ENCODE results near the gene SLC25A23.
"Not testable (repeated sequence)": the region's sequence is repeated elsewhere in the genome, so short reads cannot be mapped to it uniquely, and the experiment has no call there.

The SLC25A23 gene

DNA sequence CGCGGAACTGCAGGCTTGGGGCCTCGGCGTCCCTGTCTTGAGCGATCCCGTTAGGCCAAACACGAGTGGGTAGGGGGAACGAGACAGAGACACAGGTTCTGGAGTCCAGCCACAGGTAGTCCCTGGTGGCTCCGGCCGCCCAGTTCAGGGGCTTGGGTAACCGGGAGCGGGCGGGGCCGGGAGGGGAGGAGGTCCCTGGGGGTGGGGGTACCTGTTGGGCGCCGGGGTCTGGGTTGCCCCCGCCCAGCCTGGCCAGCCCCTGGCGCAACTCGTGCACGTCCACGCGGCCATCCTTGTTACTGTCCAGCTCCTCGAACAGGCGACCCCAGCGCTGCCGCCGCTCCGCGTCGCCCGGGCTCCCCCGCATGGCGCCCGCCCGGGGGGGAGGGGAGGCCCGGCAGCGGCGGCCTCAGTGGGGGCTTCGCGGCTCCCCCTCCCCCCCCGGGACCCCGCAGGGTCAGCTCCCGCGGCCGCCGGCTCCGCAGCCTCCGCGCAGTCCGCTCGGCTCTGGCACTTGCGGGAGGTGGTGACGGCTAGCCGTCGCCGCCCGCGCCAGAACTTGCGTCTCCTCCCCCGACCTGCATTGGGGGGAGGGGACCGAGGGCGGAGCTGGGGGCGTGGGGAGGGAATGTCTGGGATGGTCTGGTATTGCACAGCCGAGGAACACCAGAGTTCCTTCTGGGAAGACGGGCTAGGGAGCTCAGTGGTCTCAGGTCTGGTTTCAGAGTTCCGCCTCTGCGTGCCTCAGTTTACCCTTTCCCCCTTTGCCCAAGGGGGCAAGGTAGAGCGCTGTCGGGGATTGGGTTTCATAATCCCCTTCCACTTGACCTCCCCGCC lies at the start of gene SLC25A23:
Gene SLC25A23, minus strand, starts transcription at position 531 of the 837 bp plus-strand sequence. Its CDS starts 164 bp downstream, at position 367.
- DNase-seq: no peak

GRCh38 chr19:6508028-6508771 lies 48.6 kb upstream of the SLC25A23 start:
- DNase-seq: not testable (repeated sequence)

DNA sequence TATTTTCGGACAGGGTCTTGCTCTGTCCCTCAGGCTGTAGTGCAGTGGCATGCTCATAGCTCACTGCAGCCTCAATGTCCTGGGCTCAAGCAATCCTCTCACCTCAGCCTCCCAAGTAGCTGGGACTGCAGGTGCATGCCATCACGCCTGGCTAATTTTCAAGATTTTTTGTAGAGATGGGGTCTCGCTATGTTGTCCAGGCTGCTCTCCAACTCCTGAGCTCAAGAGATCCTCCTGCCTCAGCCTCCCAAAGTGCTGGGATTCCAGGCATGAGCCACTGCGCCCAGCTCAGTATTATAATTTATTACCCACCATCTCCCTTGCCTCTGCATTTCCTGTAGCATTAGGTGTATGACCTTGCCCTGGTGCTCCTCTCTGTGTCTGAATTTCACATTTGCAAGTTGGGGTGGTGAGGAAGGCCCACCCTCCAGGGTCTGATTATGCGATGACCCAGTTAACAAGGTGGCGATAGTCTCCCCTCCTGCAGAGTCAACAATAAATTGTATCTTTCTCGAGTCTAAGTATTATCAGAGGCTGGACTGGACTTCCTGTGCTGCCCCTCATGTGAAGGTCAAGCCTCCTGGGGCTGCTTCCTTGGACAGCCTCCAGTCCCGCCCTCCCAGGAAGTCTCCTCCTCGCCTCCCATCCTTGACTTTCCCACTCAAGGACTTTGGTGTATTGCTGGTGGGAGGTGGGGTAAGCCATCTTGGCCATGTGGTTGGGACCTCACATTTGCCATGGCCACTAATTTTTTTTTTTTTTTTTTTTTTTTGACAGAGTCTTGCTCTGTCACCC lies 44.0 kb upstream of the SLC25A23 start:
- DNase-seq: no peak

GRCh38 chr19:6501740-6502648 lies 42.4 kb upstream of the SLC25A23 start, which contains the start of gene TUBB4A:
Gene TUBB4A, minus strand, starts transcription at chr19:6502309. Its CDS starts 97 bp downstream, at chr19:6502212.
- no peak for DNase-seq

- no peak for DNase-seq
Observed at GRCh38 chr19:6500837-6501739, 41.5 kb upstream of the SLC25A23 start.

DNA sequence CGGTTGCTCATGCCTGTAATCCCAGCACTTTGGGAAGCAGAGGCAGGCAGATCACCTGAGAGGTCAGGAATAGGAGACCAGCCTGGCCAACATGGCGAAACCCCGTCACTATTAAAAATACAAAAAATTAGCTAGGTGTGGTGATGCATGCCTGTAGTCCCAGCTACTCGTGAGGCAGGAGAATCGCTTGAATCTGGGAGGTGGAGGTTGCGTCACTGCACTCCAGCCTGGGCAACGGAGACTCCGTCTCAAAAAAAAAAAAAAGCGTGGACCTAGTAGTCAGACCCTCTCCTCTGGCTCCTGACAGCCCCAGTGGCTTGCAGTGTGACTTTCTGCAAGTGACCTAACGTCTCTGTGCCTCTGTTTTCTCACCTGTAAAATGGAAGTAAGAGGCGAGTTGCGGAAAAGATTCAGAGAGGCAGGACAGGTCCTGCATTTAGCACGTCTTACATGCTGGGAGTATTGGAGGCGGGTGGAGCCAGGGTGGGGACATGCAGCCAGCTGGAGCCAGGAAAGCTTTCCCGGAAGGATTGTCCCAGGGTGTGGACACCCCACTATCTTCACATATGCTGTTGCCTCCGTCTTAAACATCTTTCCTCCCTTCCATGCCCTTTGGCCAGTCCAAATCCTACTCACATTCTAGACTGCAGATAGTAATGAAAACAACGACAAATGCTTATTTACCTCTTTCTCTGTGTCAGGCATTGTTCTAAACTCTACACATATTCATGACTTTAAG lies 39.6 kb upstream of the SLC25A23 start:
- no peak for DNase-seq

DNA sequence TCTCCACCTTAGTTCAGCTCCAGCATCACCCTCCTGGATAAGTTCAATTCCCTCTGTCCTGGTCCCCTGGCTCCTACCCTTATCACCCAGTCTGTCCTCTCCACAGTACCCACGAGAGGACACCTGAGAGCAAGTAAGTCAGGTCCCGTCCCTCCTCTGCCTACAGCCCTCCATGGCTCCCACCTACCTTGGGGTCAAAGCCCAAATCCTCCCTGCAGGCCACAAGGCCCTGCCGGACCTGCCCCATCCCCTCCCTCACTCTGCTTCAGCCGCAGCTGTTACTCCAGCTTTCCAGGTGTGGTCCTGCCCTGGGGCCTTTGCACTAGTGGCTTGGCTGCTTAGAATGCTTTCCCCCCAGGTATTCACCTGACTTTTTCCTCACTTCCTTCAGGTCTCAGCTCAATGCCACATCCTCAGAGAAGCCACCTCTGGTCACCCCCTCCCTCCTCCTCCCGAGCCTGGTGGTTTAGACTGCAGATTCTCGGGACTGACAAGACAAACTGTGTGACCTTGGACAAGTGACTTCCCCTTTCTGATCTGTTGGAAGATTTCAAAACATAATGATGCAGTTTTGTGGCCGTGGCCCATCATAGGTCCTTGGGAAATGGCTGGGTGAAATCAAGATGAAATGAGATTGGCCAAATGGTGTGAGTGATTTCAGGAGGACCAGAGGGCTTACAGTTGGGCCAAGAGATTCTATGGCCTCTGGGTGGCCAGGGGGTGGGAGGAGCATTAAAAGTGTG lies 38.9 kb upstream of the SLC25A23 start:
- no peak for DNase-seq

GRCh38 chr19:6495947-6496346 lies 36.4 kb upstream of the SLC25A23 start:
- no peak for DNase-seq

- no peak for DNase-seq
Observed at GRCh38 chr19:6494438-6495036, 34.9 kb upstream of the SLC25A23 start.

DNA sequence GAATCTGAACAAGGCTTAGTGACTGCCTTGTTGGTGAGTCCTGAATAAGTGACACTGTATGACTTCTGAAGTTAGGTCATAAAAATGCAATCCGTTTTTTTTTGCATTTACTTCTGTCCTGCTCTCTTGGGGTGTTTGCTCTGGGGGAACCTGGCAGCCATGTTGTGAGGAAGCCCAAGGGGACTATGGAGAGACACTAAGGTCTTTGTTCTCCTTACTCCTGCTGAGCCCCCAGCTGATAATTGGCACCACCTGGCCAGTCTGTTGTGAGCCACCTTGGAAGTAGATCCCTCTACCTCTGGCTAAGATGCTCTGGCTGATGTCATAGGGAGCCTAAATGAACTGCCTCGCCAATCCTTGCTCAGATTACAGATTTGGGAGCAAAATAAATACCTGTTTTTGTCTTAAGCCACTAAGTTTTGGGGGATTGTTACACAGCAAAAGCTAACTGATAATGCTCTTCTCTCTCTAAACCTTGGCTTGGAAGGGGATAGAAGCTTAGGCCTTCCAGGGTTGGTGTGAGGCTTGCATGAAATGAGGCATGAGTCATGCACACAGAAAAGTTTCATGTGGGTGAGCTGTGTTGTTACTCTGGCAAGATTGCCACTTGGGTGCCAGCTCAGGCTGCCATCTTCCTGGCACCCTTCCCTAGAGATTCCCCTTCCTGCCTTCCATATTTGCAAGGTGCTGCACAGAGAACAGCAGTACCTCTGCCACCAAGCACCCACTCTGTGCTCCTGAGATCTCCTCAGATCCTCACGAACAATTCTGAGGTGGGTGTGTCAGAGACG lies 32.4 kb upstream of the SLC25A23 start:
- no peak for DNase-seq

DNA sequence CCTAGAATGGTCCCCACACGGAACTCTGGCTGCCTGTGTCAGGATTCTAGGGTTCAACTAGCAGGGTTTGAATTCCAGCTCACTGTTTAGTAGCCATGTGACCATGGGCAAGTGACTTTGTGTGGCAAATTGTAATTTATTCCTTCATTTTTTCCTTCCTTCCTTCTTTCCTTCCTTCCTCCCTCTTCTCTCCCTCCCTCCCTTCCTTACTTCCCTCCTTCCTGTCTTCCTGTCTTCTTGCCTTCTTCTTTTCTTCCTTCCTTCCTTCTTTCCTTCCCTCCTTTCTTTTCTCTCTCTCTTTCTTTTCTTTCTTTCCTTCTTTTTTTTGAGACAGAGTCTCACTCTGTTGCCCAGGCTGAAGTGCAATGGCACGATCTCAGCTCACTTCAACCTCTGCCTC lies 30.5 kb upstream of the SLC25A23 start:
- DNase-seq: no peak

DNA sequence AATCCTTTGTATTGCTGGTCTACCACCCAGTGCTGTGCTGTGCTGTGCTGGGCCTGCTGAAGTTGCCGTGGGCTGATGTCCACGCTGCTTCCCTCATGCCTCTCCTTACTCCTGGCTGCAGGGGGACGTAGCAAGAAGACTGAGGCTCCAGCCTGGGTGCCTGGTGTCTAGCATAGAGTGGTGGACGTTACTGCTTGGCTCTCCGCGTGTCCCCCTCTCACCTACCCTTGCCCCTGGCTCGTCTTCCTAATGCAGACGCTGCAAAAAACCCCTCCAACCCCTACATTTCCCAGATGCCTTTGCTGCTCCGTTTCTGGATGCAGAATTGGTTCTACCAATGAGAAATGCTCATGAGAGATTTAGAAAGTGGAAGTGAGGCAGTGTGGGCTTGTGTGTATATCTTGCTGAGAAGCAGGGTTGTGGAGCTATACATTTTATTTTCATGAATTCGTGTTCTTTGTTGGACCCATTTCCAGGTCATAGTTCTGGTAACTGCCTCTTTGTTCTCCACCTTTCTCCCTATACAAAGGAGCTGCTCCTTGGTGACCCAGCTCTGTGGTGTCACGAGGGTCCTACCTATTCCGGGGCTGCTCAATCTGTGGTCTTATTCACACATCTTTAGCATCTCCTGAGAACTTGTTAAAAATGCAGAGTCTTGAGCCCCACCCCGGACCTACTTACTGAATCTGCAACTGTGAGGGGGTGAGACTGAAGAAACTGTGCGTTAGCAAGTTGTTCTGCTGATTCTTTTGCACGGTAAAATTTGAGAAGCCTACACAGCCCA lies 29.9 kb upstream of the SLC25A23 start:
- no peak for DNase-seq

DNA sequence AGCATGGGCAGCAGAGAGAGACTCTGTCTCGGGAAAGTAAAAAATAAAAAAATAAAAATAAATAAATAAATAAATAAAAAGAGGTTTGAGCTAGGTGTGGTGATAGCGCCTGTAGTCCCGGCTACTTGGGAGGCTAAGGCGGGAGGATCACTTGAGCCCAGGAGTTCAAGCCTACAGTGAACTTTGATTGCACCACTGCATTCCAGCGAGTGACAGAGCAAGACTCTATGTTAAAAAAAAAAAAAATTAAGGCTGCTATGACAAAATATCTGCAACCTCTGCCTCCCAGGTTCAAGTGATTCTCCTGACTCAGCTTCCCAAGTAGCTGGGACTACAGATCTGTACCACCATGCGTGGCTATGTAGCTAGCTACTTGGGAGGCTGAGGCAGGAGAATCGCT lies 25.2 kb upstream of the SLC25A23 start:
- DNase-seq: no peak

DNA sequence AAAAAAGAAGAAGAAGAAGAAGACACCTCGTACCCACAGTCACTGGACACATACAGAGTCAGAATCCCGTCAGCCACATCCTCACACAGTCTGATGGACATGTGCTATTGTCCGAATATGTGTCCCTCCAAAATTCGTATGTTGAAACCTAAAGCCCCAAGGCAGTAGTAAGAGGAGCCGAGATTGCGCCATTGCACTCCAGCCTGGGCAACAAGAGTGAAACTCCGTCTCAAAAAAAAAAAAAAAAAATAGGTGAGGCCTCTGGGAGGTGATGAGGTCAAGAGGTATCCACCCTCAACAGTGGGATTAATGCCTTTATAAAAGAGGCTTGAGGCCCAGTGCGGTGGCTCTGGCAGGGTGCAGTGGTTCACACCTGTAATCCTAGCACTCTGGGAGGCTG lies 24.6 kb upstream of the SLC25A23 start:
- no peak for DNase-seq

- no peak for DNase-seq
Observed at GRCh38 chr19:6483235-6483634, 23.6 kb upstream of the SLC25A23 start.

DNA sequence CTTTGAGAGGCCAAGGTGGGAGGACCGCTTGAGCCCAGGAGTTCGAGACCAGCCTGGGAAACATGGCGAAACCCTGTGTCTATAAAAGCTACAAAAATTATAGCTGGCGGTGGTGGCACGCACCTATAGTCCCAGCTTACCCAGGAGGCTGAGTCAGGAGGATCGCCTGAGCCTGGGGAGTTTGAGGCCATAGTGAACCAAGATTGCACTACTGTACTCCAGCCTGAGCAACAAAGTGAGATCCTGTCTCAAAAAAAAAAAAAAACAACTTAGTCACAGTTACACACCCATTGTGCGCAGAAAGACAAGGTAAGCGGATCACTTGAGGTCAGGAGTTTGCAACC lies 22.7 kb upstream of the SLC25A23 start:
- DNase-seq: no peak

DNA sequence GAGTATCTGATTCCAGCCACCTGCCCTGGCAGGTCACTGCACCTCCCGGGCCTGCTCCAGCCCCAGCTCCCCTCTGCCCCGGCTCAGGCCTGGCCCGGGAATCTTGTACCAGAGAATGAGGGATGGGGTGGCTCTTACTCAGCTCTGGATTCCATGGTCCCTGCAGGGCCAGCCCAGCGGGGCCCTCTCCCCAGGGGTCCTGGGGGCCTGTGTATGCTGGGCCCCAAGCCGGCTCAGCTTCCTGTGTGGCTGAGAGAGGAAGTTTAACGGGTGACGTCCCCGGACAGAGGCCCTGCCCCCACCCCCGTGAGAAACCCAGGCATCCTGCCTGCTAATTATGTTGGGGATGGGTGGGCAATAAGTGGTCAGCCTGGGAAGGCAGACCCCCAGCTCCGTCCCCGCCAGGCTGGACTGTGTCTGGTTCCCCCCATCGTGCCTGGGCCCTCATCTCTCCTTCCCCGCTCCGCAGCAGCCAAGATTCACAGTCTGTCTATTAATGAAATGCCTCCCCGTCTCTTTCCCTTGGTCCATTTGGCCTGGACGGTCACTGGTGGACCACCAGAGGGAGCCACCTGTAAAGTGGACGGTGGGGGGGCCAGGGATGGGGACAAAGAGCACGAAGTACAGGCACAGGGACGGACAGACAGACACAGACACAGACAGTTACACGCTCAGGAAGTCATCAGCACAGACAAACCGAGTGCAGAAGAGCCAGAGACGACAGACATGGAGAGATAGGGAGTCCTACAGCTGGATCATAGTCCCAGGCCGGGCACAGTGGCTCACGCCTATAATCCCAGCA lies 22.1 kb upstream of the SLC25A23 start, which contains the start of gene DENND1C:
Gene DENND1C, minus strand, starts transcription at position 247 of the 802 bp plus-strand sequence. Its CDS starts 92 bp downstream, at position 155.
- DNase-seq: no peak
